ENCODE measurements around the gene RAP1GAP2.

GRCh38 chr17:2924211-2924610 is 128.0 kb downstream of the RAP1GAP2 start:
- no peak for TF ChIP-seq POLR2A (IDR thresholded peaks at IDR 0.05)
- no peak for TF ChIP-seq CTCF (IDR thresholded peaks at IDR 0.05)
- TF ChIP-seq POLR2AphosphoS5 (IDR thresholded peaks at IDR 0.05) = no peak
